Left lung (tissue), 10 donors: ENCODE data around the gene ZDHHC8. TPM values are rescaled to one million over a fixed set of nuclear protein-coding genes. Genes with fewer than 3 reads are reported as not detected.

Source experiments
- ATAC-seq: fragments of 200-7000 bp; cut with Tn5 transposase; one replicate; pipeline ENCODE4 v1.9.1; 2020; ENCODE audit warnings: moderate library complexity
- DNase-seq, 4 donors: peaks; one replicate each; pipeline ENCODE4 v3.0.0-alpha.2; 2013 to 2020
- H3K27ac ChIP-seq, 2 donors: fragments of 200-600 bp; sonication (generic) in 1 of 2; one replicate each; pipeline versions ENCODE4 v1.5.0 to v1.8.0; 2020 to 2021
- H3K27me3 ChIP-seq, 2 donors: fragments of 200-600 bp; sonication (generic) in 1 of 2; one replicate each; pipeline versions ENCODE4 v1.5.0 to v1.8.0; 2020 to 2021
- H3K36me3 ChIP-seq, 2 donors: fragments of 200-600 bp; sonication (generic) in 1 of 2; one replicate each; pipeline versions ENCODE4 v1.5.0 to v1.8.0; 2020 to 2021
- H3K4me1 ChIP-seq, 2 donors: fragments of 200-600 bp; one replicate each; pipeline ENCODE4 v1.8.0; 2021
- H3K4me3 ChIP-seq, 2 donors: fragments of 200-600 bp; sonication (generic) in 1 of 2; one replicate each; pipeline versions ENCODE4 v1.5.0 to v1.8.0; 2020 to 2021; ENCODE audit warnings: mild to moderate bottlenecking in 1 of 2
- H3K9me3 ChIP-seq, 2 donors: fragments of 200-600 bp; sonication (generic) in 1 of 2; one replicate each; pipeline versions ENCODE4 v1.5.0 to v1.8.0; 2020 to 2021
- CTCF ChIP-seq, 2 donors: fragments of 200-600 bp; sonication (generic) in 1 of 2; IDR thresholded peaks; one replicate each; pipeline versions ENCODE4 v1.5.0 to v1.8.0; 2021; ENCODE audit warnings: antibody characterized with exemption in 2 of 2
- intact Hi-C, 2 donors: fragments of 100-400 bp; cut with DNase I; formaldehyde crosslinking; loops; one replicate each; pipeline versions ENCODE4 v1.11.2 to v1.14.2; 2022
- polyA plus RNA-seq, 6 donors: library from polyadenylated mRNA; unstranded; fragments of 120-200 nt; gene quantifications; one replicate each; pipeline ENCODE4 v1.2.1, GENCODE V29; 2013; ENCODE audit not compliant: insufficient read length in 6 of 6
- total RNA-seq, 2 donors: library from RNA; stranded (reverse); fragmentation: NEBNext Ultra II Directional; extraction: Animal tissue kit (Norgen Biotek cat#: 25700); gene quantifications; one replicate each; pipeline ENCODE4 v1.2.1, GENCODE V29; 2021
- donor health status: DM: no; HTN: yes; CAD: no.
- donor health status: DM: no; HTN: no; CAD: no.

The ZDHHC8 gene
- total and polyA plus RNA-seq, 8 donors = 34.4 to 81.8 (median 46.1) TPM

- intact Hi-C loops = no loop called here
- H3K4me1 ChIP-seq = peaks cover 0 to 7% of the 10 kb centered on the region in 2 donors
- ATAC-seq (no peak), DNase-seq (peak in 1 of 4 donors; percentile 11)
- no peaks in the 10 kb centered on the region for H3K9me3 ChIP-seq
- H3K27me3 ChIP-seq = no peaks in the 10 kb centered on the region
- no peak overlapping the region for H3K4me3 ChIP-seq
- no peak for TF ChIP-seq CTCF (IDR thresholded peaks at IDR 0.05)
- H3K27ac ChIP-seq = no peak overlapping the region
- H3K36me3 ChIP-seq = peaks cover 0 to 98% of the 10 kb centered on the region in 2 donors
Observed at GRCh38 chr22:20102203-20102780, 29.3 kb upstream of the ZDHHC8 start.

- Histone ChIP-seq H3K36me3 (peaks cover 0 to 98% of the 10 kb centered on the region in 2 donors), H3K4me3 (no peak overlapping the region), H3K9me3 (no peaks in the 10 kb centered on the region), H3K27ac (no peak overlapping the region), H3K4me1 (no peaks in the 10 kb centered on the region), H3K27me3 (no peaks in the 10 kb centered on the region)
- ATAC-seq (no peak), DNase-seq (peak in 1 of 4 donors; percentile 49)
- intact Hi-C loops = no loop called here
- no peak for TF ChIP-seq CTCF (IDR thresholded peaks at IDR 0.05)
Observed at GRCh38 chr22:20105456-20106204, 26.0 kb upstream of the ZDHHC8 start.

- ATAC-seq = no peak
- H3K36me3 ChIP-seq = peaks cover 0 to 98% of the 10 kb centered on the region in 2 donors
- no peak for DNase-seq
- H3K4me3 ChIP-seq = no peak overlapping the region
- no peaks in the 10 kb centered on the region for H3K27me3 ChIP-seq
- TF ChIP-seq CTCF (IDR thresholded peaks at IDR 0.05) = no peak
- H3K4me1 ChIP-seq = no peaks in the 10 kb centered on the region
- intact Hi-C loops = no loop called here
- H3K27ac ChIP-seq = no peak overlapping the region
- no peaks in the 10 kb centered on the region for H3K9me3 ChIP-seq
Observed at GRCh38 chr22:20106205-20106848, 25.3 kb upstream of the ZDHHC8 start.

GRCh38 chr22:20106849-20107237 is 24.8 kb upstream of the ZDHHC8 start:
- intact Hi-C loops = no loop called here
- Histone ChIP-seq H3K4me3 (no peak overlapping the region), H3K4me1 (no peaks in the 10 kb centered on the region), H3K27ac (no peak overlapping the region), H3K9me3 (no peaks in the 10 kb centered on the region), H3K36me3 (peaks cover 0 to 98% of the 10 kb centered on the region in 2 donors), H3K27me3 (no peaks in the 10 kb centered on the region)
- ATAC-seq (no peak), DNase-seq (peak in 1 of 4 donors; percentile 51)
- no peak for TF ChIP-seq CTCF (IDR thresholded peaks at IDR 0.05)

GRCh38 chr22:20107471-20107901 is 24.1 kb upstream of the ZDHHC8 start:
- no peak for TF ChIP-seq CTCF (IDR thresholded peaks at IDR 0.05)
- Histone ChIP-seq H3K4me3 (no peak overlapping the region), H3K4me1 (no peaks in the 10 kb centered on the region), H3K36me3 (peaks cover 0 to 98% of the 10 kb centered on the region in 2 donors), H3K9me3 (no peaks in the 10 kb centered on the region), H3K27ac (no peak overlapping the region), H3K27me3 (no peaks in the 10 kb centered on the region)
- DNase-seq (peak in 1 of 4 donors; percentile 49), ATAC-seq (no peak)
- intact Hi-C loops = no loop called here
